T47D (cell line): ENCODE measurements around the gene QPCTL.
"Not testable (repeated sequence)": the region's sequence is repeated elsewhere in the genome, so short reads cannot be mapped to it uniquely, and the experiment has no call there.

Experiments
- DNase-seq, 2 experiments: peaks; one replicate each; pipeline versions ENCODE4 v3.0.0 to v3.0.0-alpha.2; 2011 to 2012; ENCODE audit warnings: low read depth in 1 of 2, low spot score in 1 of 2
- JUND ChIP-seq: IDR thresholded peaks from 2 replicates; pipeline ENCODE4 v1.6.1; 2012; ENCODE audit warnings: low read depth
- in situ Hi-C: cut with HindIII; loops from 2 replicates; pipeline ENCODE4 v1.10.0; 2016; ENCODE audit warnings: low sequenced_read_pairs, low pct_unique_long_range_greater_than_20kb

The QPCTL gene

GRCh38 chr19:45660636-45661035, 31.8 kb upstream of the QPCTL start:
- no peak for TF ChIP-seq JUND
- in situ Hi-C loops, result no loop called here
- DNase-seq, result no peak

- DNase-seq, result no peak
- in situ Hi-C loops, result no loop called here
- TF ChIP-seq JUND, result no peak
Measured at GRCh38 chr19:45663800-45664199, 28.7 kb upstream of the QPCTL start.

- DNase-seq, result no peak
- TF ChIP-seq JUND, result no peak
- in situ Hi-C loops, result no loop called here
Measured at GRCh38 chr19:45664575-45664974, 27.9 kb upstream of the QPCTL start.

- no peak for TF ChIP-seq JUND
- in situ Hi-C loops, result no loop called here
- peak; percentile 66 to 83 for DNase-seq
Measured at GRCh38 chr19:45667620-45668341, 24.7 kb upstream of the QPCTL start, which contains the start of gene GIPR. TSS of gene GIPR (plus strand) at chr19:45668221. CDS start at chr19:45669521, 1,300 bp downstream.

- in situ Hi-C loops, result no loop called here
- no peak for DNase-seq
- no peak for TF ChIP-seq JUND
Measured at GRCh38 chr19:45668342-45668871, 24.1 kb upstream of the QPCTL start.

GRCh38 chr19:45670670-45671453, 21.6 kb upstream of the QPCTL start:
- no peak for TF ChIP-seq JUND

GRCh38 chr19:45674946-45675345, 17.5 kb upstream of the QPCTL start:
- TF ChIP-seq JUND, result no peak
- in situ Hi-C loops, result no loop called here
- DNase-seq, result no peak

More at GRCh38 chr19:45670670-45671453, 21.6 kb upstream of the QPCTL start:
- in situ Hi-C loops, result no loop called here
- DNase-seq, result peak; percentile 85 to 95

GRCh38 chr19:45676851-45677263, 15.6 kb upstream of the QPCTL start:
- TF ChIP-seq JUND, result no peak
- no peak for DNase-seq
- in situ Hi-C loops, result no loop called here

GRCh38 chr19:45677351-45678230, 14.9 kb upstream of the QPCTL start:
- TF ChIP-seq JUND, result no peak
- in situ Hi-C loops, result no loop called here
- peak; percentile 75 to 76 for DNase-seq

- in situ Hi-C loops, result no loop called here
- no peak for TF ChIP-seq JUND
- peak; percentile 77 to 88 for DNase-seq
Measured at GRCh38 chr19:45681391-45682015, 11.0 kb upstream of the QPCTL start.

- TF ChIP-seq JUND, result no peak
- in situ Hi-C loops, result no loop called here
- no peak for DNase-seq
Measured at GRCh38 chr19:45682117-45682516, 10.3 kb upstream of the QPCTL start.

GRCh38 chr19:45682908-45683307, 9.6 kb upstream of the QPCTL start:
- TF ChIP-seq JUND, result no peak
- in situ Hi-C loops, result no loop called here
- DNase-seq, result no peak

- in situ Hi-C loops, DNase-seq: not testable (repeated sequence)
Measured at GRCh38 chr19:45685045-45685444, 7.4 kb upstream of the QPCTL start.
